Mononuclear cell (primary cell): ENCODE data around the gene CAT. TPM values are rescaled to one million over a fixed set of nuclear protein-coding genes. Genes with fewer than 3 reads are reported as not detected.
A peak's percentile ranks its signal among the peaks of the same experiment; 100 is the strongest.

Experiments used
- H3K27me3 ChIP-seq: 2 replicates; pipeline ENCODE4 v1.6.0; 2011; ENCODE audit warnings: low read length, control low read depth; ENCODE audit not compliant: insufficient read depth
- H3K4me1 ChIP-seq: 2 replicates; pipeline ENCODE4 v1.5.1; 2011; ENCODE audit warnings: mild to moderate bottlenecking, low read length, control low read depth; ENCODE audit not compliant: insufficient read depth
- H3K4me3 ChIP-seq: 2 replicates; pipeline ENCODE4 v1.5.1; 2011; ENCODE audit warnings: mild to moderate bottlenecking, low read length, moderate library complexity
- H3K9me3 ChIP-seq: 2 replicates; pipeline ENCODE4 v1.5.1; 2011; ENCODE audit warnings: low read depth, mild to moderate bottlenecking, control low read depth, low read length
- total RNA-seq: library from RNA; depleted of rRNA; stranded (reverse); fragments of >200 nt; gene quantifications from one replicate; pipeline ENCODE4 v1.2.3, GENCODE V29; 2012

Gene CAT
- total RNA-seq, 1 donor: 41.0 TPM

DNA sequence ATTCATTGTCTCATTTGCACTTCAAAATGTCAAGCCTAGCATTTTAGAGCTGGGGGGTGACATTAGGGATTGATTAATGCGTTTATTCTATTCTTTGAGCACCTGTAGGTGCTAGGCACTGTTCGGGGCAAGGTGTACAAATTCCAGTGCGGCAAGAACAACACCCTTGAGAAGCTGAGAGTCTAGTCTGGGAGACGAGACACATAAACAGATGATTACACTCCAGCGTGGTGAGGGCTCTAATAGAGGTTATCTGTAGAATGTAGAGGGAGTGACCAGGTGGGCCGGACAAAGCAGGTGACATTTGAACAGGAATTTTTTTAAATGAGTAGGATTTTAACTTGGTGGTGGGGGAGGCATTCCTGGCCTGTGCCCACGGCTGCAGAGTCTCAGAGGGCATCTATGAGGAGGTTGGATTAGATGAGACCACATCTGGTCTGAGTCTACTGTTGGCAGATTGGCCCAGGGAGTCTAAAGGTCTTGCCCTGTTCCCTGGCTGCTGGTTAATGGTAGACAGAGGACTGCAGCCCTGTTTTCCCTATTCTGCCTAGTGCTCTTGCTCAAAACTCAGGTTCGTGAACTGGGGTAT, 970 bp downstream of the CAT start:
- Histone ChIP-seq H3K4me1 (peaks cover 53% of the 10 kb centered on the region), H3K27me3 (no peaks in the 10 kb centered on the region), H3K4me3 (peak overlapping the region; percentile 75), H3K9me3 (no peaks in the 10 kb centered on the region)

DNA sequence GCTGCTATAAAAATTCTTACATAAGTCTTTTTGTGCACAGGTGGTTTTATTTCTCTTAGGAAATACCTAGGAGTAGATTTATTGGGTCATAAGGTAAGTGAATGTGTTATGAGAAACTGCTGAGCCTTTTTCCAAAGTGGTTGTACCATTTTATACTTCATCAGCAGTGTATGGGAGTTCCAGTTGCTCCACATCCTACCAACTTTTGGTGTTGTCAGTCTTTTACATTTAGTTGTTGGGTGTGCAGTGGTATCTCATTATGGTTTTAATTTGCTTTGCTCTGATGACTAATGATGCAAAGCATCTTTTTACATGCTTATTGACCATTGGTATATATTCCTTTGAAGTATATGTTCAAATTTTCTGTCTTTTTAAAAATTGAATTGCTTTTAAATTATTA, 3.1 kb downstream of the CAT start:
- H3K4me1 ChIP-seq: peaks cover 73% of the 10 kb centered on the region
- no peaks in the 10 kb centered on the region for H3K9me3 ChIP-seq
- H3K27me3 ChIP-seq: no peaks in the 10 kb centered on the region
- no peak overlapping the region for H3K4me3 ChIP-seq

DNA sequence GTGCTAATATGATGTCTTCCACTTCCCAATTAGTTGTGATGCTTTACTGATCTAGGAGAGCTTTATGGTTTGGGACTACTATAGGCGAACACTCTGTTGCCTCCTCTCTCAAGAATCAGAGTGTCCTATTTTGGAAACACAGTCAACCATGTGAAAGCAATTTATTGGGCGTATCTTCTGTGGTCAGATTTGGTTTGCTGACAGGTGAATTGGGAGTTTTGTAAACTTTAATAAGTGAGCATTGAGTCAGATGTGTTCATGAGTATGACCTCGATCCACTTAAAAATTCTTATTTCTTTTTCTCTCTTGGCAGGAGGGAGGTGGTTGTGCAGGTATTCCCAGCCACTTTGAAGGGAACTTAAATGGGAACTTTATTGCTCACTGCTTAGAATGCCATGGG, 4.4 kb downstream of the CAT start:
- H3K9me3 ChIP-seq: no peaks in the 10 kb centered on the region
- H3K4me1 ChIP-seq: peaks cover 82% of the 10 kb centered on the region

DNA sequence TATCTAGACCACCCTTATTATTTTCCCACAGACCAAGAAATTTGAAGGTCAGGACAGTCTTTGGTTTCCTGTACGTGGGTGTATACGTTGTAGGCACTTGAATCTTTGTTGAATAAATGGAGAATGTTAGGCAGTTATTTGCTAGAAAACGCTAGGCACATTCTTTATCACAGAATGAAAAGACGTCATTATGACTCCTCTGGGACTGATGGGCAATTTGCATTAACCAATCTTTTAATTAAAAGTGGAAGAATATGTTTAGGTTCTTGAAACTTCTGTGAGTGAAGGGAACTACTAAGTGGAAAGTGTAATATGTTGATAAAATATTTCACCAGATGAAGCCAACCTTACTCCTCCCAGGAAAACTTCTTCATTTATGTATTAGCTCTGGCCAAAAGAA, 5.7 kb downstream of the CAT start:
- Histone ChIP-seq H3K4me3 (no peak overlapping the region), H3K27me3 (no peaks in the 10 kb centered on the region), H3K4me1 (peaks cover 91% of the 10 kb centered on the region), H3K9me3 (no peaks in the 10 kb centered on the region)

More for the DNA sequence above, 4.4 kb downstream of the CAT start:
- H3K4me3 ChIP-seq: no peak overlapping the region
- H3K27me3 ChIP-seq: no peaks in the 10 kb centered on the region

DNA sequence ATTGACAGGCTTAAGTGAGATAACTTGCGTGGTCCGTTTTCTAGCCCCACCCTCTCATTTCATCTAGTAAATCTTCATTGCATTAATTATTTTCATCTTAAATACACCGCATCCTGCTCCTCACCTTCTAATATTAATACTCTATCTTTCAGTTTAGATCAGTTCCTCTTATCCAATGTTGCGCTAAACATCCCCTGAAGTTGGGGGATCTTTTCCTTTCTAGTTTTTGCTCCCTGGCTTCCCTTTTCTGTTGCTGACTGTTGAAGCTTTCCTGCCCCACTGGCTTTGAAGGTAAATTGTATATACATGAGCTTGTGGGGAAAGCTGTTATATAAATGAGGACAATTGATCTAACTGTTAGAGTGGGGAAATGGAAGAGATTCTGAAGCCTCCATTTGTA, 7.2 kb downstream of the CAT start:
- H3K27me3 ChIP-seq: no peaks in the 10 kb centered on the region
- no peaks in the 10 kb centered on the region for H3K9me3 ChIP-seq
- H3K4me3 ChIP-seq: no peak overlapping the region
- peaks cover 90% of the 10 kb centered on the region for H3K4me1 ChIP-seq

DNA sequence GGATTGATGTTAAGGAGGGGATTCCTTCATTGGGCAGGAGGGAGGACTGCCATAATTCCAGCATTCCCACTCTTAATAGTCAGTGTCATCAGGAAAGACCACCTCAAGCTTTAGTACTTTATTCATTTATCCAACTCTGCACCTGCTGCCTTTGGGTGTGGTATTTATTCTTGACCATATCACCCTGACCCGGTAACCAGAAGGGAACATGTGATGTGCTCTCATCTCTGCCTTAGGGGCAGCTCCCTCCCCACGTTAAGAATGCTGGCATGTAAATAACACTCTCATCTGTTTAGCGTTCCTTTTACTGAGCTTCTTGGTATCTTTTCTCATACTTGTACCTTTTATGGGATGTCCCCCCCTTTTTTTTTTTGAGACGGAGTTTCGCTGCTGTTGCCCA, 7.7 kb downstream of the CAT start:
- no peaks in the 10 kb centered on the region for H3K27me3 ChIP-seq
- no peaks in the 10 kb centered on the region for H3K9me3 ChIP-seq
- H3K4me3 ChIP-seq: no peak overlapping the region
- H3K4me1 ChIP-seq: peaks cover 89% of the 10 kb centered on the region

DNA sequence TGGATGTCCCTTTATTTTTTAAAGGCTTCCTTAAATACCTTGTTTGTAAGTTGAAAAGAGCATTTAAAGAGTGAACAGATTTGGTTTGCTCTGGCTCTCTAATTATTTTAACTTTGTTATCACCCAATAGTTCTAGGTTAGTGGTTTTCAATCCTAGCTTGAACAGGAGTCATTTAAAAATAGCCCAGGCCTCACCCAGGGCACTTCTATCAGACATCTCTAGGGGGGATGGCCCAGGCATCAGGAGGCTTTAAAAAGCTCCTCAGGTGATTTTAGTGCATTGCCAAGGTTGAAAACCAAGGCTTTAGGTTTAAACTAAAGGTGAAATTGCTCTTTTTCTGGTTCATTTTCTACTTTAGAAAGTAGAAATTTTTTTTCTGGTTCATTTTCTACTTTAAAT, 8.3 kb downstream of the CAT start:
- Histone ChIP-seq H3K27me3 (no peaks in the 10 kb centered on the region), H3K4me1 (peaks cover 88% of the 10 kb centered on the region), H3K4me3 (no peak overlapping the region), H3K9me3 (no peaks in the 10 kb centered on the region)

DNA sequence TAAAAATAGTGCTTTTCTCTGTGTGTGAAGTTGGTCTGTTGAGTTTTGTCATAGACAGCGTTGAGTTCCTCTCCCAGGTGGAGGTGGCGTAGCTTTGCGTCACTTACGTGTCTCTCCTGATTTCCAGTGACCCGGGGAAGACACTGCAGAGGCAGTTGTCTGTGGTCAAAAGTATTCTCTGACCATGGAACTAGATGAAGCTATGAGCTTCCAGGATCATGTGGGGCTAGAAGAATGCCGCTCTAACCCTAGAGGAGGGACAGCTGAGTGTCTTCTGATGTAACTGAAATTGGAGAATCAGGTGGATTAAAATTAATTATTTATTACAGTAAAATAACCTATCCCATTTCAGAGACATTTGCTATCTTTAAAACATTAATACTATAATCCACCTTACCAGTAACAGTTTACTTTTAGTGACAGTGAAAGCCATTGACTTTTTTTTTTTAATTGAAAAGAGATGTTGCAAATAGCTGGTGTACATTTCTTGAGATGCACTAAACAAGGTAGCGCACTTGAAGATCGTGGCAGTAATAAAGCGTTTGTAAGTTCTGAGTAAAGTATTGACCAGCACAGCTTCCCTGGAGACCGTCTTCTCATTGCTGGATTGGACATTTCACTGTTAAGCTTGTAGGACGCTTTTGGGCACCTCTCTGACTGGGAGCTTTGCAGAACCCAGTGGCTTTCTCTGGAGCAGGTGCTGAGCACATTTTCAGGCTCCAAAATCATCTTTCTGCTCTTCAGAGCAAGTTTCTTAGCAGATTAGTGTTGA, 9.7 kb downstream of the CAT start:
- Histone ChIP-seq H3K9me3 (no peaks in the 10 kb centered on the region), H3K4me3 (no peak overlapping the region), H3K27me3 (no peaks in the 10 kb centered on the region), H3K4me1 (peaks cover 77% of the 10 kb centered on the region)

DNA sequence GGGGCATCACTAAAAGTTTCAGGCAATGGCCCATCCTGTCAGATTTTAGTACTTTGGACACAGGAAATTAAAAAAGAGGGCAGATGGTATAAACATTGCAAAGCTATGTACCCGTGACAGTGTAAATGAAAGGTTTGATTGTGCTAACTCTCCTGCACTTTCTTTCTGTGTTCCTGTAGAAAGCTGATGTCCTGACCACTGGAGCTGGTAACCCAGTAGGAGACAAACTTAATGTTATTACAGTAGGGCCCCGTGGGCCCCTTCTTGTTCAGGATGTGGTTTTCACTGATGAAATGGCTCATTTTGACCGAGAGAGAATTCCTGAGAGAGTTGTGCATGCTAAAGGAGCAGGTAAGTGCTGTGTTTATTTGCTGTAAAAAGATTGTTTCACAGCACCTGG, 10.3 kb downstream of the CAT start:
- H3K27me3 ChIP-seq: no peaks in the 10 kb centered on the region
- no peaks in the 10 kb centered on the region for H3K9me3 ChIP-seq
- no peak overlapping the region for H3K4me3 ChIP-seq
- H3K4me1 ChIP-seq: peaks cover 71% of the 10 kb centered on the region

DNA sequence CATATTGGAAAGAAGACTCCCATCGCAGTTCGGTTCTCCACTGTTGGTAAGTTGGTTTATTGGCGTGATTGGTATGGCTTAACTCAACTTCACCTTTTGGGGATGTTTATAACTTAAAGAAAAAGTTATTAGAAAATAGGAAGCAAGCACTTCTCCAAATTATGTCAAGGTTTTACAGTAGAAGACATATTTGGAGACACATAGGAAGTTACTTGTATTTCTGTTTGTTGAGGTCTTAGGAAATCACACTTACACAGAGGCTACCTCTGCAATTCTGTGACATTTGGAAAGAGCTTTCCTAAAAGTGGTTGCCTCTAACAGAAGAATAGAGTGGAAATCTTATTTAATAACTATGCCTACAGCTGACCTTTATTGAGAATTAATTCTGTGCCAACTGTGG, 12.3 kb downstream of the CAT start:
- Histone ChIP-seq H3K4me1 (peaks cover 54% of the 10 kb centered on the region), H3K27me3 (no peaks in the 10 kb centered on the region), H3K4me3 (no peak overlapping the region), H3K9me3 (no peaks in the 10 kb centered on the region)

DNA sequence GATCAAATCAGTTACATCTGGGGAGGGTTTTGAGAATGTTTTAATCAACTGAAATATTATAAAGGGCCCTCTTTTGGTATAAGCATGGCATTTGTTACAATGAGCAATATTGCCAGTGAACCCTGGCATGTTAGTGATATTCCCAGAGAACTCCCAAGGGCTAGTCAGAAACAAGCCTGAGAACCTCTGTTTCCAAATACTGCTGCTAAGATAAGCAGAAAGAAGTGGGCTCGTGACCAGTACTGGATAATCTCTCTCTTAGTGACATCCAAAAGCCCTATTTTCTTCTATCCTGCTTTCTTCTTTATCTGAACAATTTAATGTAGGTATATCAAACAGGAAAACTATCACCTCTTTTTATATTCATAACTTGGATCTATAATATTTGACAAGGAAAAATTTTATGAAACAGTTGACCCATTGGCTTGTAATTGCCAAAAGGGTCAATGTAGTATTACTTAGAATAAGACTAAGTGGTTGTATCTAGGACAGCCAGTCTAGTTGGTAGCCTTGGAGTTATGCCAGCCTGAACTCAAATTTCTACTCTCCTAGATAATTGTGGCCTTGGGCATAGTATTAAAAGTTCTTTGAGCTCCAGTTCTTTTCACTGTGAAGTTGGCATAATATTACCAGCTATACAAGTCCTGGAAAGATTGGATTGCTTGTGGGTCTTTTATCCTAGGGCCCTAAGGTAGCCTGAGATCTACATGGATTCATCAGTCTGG, 15.7 kb downstream of the CAT start:
- H3K9me3 ChIP-seq: no peaks in the 10 kb centered on the region
- H3K4me3 ChIP-seq: no peak overlapping the region
- peaks cover 23% of the 10 kb centered on the region for H3K4me1 ChIP-seq
- no peaks in the 10 kb centered on the region for H3K27me3 ChIP-seq

DNA sequence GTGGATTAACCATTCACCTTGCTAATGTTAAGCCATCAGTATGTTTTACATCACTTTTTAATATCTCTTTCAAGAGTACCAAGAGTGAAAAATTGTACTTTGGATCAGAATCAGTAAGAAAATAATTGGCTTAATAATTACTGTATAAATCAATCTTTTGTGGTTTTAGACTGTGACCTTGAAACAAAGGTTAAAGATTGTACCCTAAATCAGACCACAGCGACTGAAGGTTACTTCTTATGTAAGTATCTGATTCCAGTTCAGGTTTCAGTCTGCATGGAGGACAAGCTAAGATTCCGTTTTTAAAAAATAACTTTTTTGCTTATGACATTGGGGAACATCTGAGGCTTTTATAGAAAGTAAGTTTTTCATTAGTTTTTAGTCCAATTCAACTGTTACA, 18.9 kb downstream of the CAT start:
- no peaks in the 10 kb centered on the region for H3K9me3 ChIP-seq
- H3K4me1 ChIP-seq: no peaks in the 10 kb centered on the region
- H3K4me3 ChIP-seq: no peak overlapping the region
- H3K27me3 ChIP-seq: no peaks in the 10 kb centered on the region

DNA sequence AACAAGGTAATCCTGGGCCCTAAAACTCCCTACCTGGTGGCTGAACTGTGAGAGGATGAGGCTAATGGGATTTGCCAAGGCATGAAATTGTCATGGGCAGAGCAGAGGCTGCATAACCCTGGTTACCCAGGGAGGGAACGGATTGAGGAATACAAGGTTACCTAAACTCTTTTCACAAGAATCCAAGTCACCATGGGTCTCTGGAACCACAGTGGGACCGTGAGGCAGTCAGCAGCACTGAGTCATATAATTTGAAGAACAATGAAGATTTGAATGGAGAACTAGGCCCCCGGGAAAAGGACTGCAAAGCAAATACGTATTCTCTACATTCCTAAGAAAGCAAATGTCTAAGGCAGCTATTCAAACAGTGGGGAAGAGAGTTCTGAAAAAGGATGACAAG, 19.8 kb downstream of the CAT start:
- Histone ChIP-seq H3K4me1 (no peaks in the 10 kb centered on the region), H3K4me3 (no peak overlapping the region), H3K27me3 (no peaks in the 10 kb centered on the region), H3K9me3 (no peaks in the 10 kb centered on the region)

DNA sequence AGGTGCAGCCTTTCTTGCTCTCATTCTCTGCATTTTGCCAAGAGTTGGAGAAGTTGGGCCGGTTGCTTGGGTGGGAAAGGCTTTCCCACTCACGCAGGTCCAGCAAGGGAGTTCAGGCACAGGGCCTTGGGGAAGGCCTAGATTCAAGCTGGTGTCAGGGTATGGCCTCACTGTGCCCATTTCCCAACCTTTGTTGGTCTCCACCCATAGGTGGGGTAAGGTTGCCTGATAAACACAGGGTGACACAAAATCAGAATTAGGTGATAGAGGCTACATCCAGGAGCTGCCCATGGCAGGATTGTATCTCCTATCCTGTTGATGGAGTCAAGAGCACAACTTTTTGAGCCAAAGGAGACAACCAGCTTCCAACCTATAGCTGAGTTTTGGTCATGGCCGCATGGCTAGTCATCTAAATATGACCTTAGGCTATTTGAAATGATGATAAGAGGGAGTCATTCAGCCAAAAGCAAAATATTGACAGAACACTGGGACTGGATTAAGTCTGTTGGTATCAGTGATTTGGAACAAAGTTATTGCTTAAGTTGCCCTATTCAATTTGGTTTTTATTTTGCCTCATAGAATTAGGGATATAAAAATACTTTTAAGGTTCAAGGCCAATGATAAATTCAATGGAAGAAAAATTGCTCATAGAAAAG, 20.9 kb downstream of the CAT start:
- Histone ChIP-seq H3K27me3 (no peaks in the 10 kb centered on the region), H3K4me3 (no peak overlapping the region), H3K4me1 (no peaks in the 10 kb centered on the region), H3K9me3 (no peaks in the 10 kb centered on the region)

DNA sequence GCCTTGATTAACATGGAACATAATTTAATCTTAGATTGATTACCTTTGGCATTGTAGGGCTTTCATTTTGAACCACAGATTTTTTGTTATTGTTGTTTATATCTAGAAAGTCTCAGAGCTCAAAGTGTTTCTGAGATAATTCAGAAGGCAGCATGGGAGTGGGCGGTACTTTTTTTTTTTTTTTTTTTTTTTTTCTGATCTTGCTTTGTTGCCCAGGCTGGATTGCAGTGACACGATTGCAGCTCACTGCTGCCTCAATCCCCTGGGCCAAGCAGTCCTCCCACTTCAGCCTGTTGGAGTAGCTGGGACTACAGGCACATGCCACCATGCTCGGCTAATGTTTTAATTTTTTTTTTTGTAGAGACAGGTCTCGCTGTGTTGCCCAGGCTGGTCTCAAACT, 21.5 kb downstream of the CAT start:
- H3K4me1 ChIP-seq: no peaks in the 10 kb centered on the region
- H3K4me3 ChIP-seq: no peak overlapping the region
- H3K9me3 ChIP-seq: no peaks in the 10 kb centered on the region
- no peaks in the 10 kb centered on the region for H3K27me3 ChIP-seq
